ENCODE measurements around the gene ENTPD6.

Gene ENTPD6

DNA sequence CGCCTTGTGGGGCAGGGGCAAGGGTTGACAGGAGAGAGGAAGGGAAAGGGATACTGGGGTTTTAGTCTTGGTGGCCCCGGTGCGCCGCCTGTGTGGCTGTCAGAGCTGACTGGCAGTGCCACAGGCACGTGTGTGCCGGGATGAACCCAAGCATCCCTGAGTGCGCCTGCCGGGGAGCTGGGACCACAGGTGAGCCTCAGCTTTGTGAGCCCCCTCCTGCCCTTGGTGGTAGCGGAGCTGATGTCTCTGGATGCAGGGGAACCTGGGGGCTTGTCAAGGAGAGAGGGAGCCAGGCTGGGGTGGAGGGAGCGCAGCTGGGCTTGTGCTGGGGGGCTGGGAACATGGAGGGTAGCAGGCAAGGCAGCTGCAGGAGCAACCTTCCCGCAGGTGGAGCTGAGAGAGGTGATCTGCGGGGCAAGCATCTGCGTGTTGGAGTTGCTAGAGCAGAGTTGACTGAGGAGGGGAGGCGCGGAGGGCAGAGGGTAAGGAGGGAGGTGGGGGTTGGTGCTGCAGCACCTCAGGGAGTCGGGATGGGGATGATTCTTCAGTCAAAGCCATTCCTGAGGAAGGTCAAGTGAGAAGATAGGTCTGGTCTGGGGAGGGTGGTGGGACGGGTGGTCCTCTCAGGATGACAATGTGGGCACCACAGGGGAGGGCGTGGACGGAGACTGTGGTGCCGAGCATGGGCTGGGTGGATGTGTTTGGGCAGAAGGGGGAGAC, 80.5 kb downstream of the ENTPD6 start:
- TF ChIP-seq FOXP2 (optimal IDR thresholded peaks at IDR 0.05; ENCODE audit: borderline replicate concordance, extremely low read depth, extremely low read length, insufficient read depth), result no peak
- TF ChIP-seq POLR2AphosphoS5 (IDR thresholded peaks at IDR 0.05; ENCODE audit: low read depth, low read length), result no peak
- TF ChIP-seq, protein P1, sequence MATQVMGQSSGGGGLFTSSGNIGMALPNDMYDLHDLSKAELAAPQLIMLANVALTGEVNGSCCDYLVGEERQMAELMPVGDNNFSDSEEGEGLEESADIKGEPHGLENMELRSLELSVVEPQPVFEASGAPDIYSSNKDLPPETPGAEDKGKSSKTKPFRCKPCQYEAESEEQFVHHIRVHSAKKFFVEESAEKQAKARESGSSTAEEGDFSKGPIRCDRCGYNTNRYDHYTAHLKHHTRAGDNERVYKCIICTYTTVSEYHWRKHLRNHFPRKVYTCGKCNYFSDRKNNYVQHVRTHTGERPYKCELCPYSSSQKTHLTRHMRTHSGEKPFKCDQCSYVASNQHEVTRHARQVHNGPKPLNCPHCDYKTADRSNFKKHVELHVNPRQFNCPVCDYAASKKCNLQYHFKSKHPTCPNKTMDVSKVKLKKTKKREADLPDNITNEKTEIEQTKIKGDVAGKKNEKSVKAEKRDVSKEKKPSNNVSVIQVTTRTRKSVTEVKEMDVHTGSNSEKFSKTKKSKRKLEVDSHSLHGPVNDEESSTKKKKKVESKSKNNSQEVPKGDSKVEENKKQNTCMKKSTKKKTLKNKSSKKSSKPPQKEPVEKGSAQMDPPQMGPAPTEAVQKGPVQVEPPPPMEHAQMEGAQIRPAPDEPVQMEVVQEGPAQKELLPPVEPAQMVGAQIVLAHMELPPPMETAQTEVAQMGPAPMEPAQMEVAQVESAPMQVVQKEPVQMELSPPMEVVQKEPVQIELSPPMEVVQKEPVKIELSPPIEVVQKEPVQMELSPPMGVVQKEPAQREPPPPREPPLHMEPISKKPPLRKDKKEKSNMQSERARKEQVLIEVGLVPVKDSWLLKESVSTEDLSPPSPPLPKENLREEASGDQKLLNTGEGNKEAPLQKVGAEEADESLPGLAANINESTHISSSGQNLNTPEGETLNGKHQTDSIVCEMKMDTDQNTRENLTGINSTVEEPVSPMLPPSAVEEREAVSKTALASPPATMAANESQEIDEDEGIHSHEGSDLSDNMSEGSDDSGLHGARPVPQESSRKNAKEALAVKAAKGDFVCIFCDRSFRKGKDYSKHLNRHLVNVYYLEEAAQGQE (IDR thresholded peaks at IDR 0.05; ENCODE audit: insufficient read depth in 1 of 2, low read depth in 2 of 2, low read length in 2 of 2), result no peak
- no peak for TF ChIP-seq SIN3A (IDR thresholded peaks at IDR 0.05; ENCODE audit: borderline replicate concordance, insufficient read depth, low read length)
- no peak for TF ChIP-seq TAF1 (IDR thresholded peaks at IDR 0.05; ENCODE audit: borderline replicate concordance, insufficient read depth, low read length)
